Measurements from ENCODE around the gene TSC22D1.

Gene TSC22D1

DNA sequence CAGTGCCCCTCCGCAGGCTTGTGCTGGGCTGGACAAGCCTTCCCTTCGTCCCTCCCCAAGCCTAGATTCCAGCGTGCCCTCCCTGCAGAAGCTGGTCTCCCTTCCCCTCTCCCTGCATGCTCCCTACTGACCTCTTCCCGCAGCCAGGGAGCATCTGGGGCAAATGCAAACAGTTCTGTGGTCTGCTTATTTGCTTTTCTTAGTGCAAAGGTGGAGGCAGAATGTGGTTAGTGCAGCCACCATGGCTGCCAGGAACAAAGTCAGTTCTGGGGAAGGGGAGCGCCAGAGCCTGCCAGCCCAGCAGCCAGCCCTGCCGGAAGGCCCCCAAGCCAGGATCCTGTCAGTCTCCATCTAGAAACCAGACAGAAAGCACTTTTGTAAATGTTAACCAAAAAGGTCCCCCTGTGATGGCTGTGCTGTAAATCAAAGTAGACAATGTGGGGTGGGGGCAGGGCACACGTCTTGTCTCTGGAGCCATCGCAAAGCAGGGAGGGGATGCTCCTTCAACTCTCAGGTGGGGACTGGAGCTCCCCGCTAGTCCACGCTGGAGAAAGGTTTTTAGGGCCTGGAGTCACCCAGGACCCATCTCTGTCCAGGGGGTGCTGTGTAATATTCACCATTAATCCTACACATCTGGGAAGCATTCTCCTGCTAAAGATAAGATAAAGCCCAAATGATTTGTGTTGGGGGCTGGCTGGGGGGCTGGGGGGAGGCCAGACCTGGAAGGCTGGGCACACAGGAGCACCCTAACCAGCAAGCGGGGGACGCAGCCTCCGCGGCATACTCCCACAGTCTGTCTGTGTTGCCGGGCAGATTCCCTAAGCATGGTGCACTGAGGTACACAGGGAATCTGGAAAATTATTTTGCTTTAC is 171.6 kb downstream of the TSC22D1 start:
- no peak for DNase-seq (ENCODE audit: low spot score)

- DNase-seq (ENCODE audit: low spot score) = no peak
These were observed 172.6 kb downstream of the TSC22D1 start for GRCh38 chr13:44403461-44404056.

DNA sequence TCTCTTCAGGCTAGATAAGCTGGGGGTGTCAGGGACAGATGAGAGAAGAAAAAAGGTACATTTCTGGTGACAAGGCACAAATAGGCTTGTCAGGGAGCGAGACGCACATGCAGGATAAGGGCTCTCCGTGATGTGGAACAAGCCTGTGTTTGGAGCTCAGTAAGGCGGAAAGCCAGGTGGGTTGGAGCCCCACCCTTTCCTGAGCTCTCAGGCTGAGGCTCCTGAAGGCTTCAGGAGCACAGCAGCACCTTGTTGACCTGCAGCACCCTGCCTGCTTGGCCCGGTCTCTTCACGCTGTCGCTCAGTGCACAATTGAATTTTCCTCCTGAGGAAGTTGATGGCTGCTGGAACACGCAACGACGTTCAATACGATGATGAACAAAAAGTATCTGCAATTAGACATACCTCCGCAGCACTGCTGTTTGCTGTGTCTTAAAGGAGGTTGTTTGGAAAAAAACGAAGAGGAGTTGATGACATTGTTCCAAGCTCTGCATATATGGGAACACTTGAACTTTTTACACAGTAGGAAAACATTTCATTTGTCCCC is 173.2 kb downstream of the TSC22D1 start:
- no peak for DNase-seq (ENCODE audit: low spot score)

GRCh38 chr13:44401577-44401976 is 174.6 kb downstream of the TSC22D1 start:
- no peak for DNase-seq (ENCODE audit: low spot score)

DNA sequence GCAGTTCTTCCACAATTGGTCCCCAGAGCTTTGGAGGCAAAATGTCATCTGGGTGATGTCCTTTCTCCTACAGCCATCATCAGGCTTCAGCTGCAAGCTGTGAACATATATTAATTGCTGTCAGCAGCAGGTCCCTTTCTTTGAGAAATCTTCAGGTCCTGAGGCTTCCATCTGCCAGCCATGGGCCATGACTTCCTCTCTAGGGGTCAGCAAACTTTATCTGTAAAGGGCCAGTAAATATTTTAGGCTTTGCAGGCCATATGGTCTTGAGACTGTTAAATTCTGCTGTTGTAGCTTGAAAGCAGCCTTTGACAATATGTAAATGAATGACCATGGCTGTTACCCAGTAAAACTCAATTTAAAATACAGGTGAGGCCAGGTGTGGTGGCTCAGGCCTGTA is 175.4 kb downstream of the TSC22D1 start:
- no peak for DNase-seq (ENCODE audit: low spot score)

DNA sequence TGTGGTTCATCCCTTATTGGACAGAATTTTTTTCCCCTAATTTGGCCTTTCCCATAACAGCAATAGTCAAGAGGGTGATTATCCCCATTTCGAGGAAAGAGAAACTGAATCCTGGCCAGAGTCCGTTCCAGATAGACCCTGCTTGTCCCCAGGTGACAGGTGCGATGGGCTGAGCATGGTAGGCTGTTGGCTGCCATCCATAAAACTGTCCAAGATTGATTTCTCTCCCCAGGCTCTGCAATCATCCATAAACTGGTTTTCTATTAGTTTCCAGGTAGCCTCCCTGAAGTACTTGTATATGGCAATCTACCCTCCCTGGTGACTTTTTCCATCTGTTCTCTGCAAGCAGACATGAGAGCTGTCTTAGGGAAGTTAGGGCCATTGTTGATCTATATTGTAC is 177.1 kb downstream of the TSC22D1 start:
- DNase-seq (ENCODE audit: low spot score) = no peak

DNA sequence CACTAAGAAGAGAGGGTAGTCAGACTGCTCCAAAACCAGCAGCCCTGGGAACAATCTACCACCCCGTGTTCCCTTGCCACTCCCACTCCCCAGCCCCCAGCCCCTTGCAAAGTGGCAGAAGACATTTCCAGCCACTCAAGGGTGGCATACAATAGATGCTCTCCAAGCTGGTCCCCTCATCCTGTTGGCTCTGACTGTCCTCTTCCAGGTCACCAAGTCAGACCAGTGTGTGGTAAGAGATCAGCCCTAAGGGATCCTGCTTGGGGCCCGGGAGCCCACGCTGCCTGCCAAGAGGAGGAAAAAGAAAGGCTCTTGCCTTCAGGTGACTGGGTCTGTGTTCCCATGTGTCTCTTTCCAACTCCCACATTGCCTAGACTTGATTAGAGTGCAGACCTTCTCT is 177.5 kb downstream of the TSC22D1 start:
- no peak for DNase-seq (ENCODE audit: low spot score)

- DNase-seq (ENCODE audit: low spot score) = no peak
These were observed 178.3 kb downstream of the TSC22D1 start for GRCh38 chr13:44397766-44398223.

DNA sequence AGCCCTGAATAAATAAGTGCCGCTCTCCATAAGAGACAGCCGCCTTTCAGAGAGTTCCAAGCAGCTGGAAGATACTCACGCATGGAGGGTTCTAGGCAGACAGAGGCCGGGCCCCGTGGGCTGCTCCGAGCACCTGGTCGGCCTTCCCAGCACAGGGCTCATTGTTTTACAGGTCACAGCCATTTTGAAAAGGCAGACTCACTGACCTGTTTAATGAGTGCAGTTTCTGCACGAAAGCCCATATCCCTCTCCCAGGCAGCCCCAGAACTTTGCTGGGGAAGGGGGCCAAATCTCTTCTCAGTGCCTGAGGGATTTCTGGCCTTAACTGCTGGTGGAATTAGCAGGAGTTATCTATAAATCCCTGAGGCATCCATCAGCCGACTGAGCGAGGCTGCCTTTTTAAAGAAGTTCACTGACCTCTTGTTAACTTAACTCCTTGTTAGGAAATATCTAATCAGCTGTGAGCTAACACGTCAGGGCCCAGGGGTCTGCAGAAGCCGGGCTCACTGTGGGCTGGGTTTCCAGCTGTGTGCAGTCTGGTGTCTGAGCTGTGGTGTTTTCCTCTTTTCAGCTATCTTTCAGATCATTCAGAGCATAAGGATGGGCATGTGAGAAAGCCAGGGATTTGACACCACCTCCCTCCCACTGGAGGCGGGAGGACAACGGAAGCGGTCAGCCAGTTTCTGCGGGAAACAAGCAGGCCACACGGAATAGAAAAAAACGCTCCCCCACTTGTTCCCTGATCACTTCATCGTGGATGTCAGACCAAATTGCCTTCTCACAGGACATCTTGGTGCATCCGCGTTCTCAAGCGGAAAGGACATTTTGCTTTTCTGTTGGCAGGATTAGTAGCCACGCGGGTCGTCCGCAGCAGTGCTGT is 179.2 kb downstream of the TSC22D1 start:
- DNase-seq (ENCODE audit: low spot score) = no peak

DNA sequence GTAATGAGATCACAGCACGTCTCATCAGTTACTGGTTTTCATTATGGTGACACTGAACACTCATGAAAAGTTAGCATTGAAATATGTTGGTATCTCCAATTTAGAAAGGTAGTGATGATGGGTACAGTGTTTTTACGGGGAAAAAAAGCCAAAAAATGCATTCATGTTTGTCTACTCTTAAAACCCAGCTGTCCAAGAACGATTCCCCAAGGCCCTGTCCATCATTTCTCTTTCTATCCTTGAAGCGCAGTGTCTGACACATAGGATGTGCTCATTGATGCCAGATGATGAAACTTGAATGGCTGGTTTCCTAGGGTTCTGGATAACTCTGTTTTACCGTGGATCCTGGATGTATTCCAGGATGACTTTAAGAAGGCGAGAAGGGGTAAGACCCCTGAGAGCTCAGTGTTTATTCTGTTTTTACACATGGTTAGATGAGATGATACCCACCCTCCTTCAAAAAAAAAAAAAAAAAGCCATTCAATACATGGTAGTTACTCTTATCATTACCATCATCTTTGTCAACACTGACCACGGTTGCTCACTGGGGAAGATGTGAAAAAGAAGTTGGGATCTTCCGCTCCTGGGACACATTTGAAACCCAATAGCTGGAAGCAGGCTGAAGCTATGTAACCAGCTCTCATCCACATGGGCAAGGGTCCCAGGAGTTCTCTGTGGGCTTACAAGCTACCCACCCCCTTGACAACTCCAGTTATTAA is 180.0 kb downstream of the TSC22D1 start:
- no peak for DNase-seq (ENCODE audit: low spot score)

- DNase-seq (ENCODE audit: low spot score) = no peak
These were observed 181.5 kb downstream of the TSC22D1 start for GRCh38 chr13:44394658-44395057.

- no peak for DNase-seq (ENCODE audit: low spot score)
These were observed 182.7 kb downstream of the TSC22D1 start for GRCh38 chr13:44393391-44393790.

DNA sequence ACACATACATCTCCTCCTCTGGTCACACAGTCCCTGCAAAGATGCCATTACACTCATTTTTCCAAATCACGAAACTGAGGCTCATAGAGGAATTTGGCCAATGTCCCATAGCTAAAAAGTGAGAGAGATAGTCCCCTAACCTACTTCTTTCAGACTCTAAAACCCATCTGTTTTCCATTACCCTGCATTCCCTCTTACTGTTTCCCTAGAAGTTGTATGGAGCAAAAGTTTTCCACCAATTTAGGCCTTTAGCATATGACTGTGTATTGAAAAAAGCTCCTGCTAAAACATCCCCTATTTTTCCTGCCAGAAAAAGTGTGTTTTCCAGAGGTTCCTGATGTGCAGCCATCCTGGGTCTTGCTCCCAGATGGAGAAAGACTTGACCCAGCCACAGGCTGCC is 186.3 kb downstream of the TSC22D1 start:
- DNase-seq (ENCODE audit: low spot score) = no peak

- no peak for DNase-seq (ENCODE audit: low spot score)
These were observed 187.0 kb downstream of the TSC22D1 start for GRCh38 chr13:44389060-44389666.

DNA sequence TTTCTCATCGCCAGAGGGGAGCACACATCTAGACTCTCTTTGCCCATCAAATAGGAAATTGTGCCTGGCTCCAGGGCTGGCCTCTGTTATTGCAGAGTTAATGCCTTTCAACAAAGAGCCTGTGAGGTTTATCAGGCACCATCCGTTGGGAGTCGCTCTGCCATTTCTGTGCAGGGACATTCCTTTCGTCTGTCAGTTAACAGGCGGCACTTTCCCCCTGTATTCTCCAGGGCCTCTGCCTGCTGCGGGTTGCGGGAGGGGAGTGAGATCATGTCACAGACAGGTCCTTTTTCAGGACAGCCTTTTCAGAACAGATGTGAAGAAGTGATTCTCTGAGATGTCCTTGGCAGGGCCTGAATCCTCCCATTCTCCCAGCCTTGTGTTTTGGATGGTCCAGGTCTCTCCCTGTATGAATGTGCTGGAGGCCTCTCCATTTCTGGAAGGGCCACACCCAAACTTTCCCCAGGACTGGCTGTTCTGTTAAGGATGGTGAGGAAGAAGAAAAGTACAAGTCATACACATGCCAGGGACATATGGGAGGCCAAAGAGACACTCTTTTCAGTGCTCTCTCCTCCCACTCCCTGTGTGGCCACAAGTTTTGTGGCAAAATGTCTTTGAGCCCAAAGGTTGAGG is 187.6 kb downstream of the TSC22D1 start:
- no peak for DNase-seq (ENCODE audit: low spot score)

DNA sequence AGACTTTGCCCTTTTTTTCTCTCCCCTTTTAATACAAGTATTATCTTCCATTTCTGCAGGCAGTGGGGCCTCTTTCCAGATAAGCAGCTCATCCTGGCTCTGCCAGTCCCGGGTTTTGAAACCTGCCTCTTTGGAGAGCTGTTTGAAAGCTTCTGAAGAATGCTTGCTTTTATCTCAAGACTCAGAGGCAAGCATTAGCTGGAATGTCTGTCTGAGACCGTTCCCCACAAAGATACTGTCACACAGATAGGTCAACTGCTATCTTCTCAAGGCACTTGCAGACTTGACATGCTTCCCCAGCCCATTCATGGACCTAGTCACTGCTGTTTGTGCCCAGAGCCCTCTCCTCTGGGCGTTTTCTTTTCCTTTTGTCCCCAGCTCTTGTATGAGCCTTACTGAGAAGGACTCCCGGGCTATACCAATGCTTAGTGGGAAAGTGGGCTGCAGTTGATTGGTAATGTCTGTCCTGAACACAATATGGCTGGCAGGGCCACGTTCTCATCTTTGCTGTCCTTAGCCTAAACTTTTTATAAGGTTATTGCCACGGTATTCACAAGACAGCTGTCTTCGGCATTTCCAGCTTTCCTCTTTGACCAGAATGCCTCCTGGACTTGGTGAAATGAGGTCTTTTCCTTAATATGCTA is 189.1 kb downstream of the TSC22D1 start:
- DNase-seq (ENCODE audit: low spot score) = no peak

DNA sequence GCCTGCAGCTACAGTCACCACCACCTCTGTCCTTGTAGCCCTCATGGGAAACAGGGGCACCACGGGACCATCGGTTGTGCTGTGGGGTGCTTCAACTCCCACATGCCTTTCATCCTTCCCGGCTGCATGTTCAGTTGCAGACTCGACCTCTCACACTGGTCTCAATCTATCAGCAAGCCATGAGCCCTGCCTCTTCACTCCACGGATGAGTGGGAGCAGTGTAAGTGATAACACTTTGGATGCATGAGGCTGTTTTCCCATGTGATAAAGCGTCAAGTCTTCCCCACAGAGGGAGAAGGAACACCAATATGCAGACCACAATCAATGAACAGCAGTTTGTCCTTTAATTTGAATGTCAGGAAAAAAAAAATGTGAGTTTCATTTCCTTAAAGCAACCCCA is 190.3 kb downstream of the TSC22D1 start:
- DNase-seq (ENCODE audit: low spot score) = no peak

- no peak for DNase-seq (ENCODE audit: low spot score)
These were observed 190.7 kb downstream of the TSC22D1 start for GRCh38 chr13:44385401-44385800.

GRCh38 chr13:44384778-44385177 is 191.4 kb downstream of the TSC22D1 start:
- DNase-seq (ENCODE audit: low spot score) = no peak

GRCh38 chr13:44383945-44384344 is 192.2 kb downstream of the TSC22D1 start:
- no peak for DNase-seq (ENCODE audit: low spot score)
